Measurements from ENCODE around the gene MACROD1. TPM values are rescaled to one million over a fixed set of nuclear protein-coding genes. Genes with fewer than 3 reads are reported as not detected.

Gene MACROD1
- total and polyA plus RNA-seq, 2 of the 13 experiments (the other 11 are each of a cell fraction or from before 2014, with no cell fraction given) = 23.1 to 34.5 TPM

GRCh38 chr11:64029773-64030172, 136.1 kb downstream of the MACROD1 start (continued):
- TF ChIP-seq ZSCAN5A (CRISPR knock-in tag; IDR thresholded peaks at IDR 0.05; ENCODE audit: borderline replicate concordance) (no peak), ZNF335 (CRISPR knock-in tag; IDR thresholded peaks at IDR 0.05) (no peak), MZF1 (CRISPR knock-in tag; IDR thresholded peaks at IDR 0.05; ENCODE audit: borderline replicate concordance) (no peak), PLRG1 (conservative IDR thresholded peaks at IDR 0.05) (no peak), SPEN (CRISPR knock-in tag; IDR thresholded peaks at IDR 0.05; ENCODE audit: low read depth) (no peak), ZNF230 (CRISPR knock-in tag; IDR thresholded peaks at IDR 0.05) (no peak)

- Histone ChIP-seq H3K9me3 (ENCODE audit: low read length) (no peaks in the 10 kb centered on the region), H3K36me3 (replicated peaks in 1 of 2; ENCODE audit: control insufficient read depth in 1 of 2, insufficient read depth in 2 of 2, low read length in 2 of 2) (no peaks in the 10 kb centered on the region), H2AFZ (ENCODE audit: low read length) (no peak overlapping the region), H3K9ac (ENCODE audit: insufficient read depth, low read depth, low read length) (no peak overlapping the region), H3K4me3 (replicated peaks in 1 of 3; ENCODE audit: insufficient read depth in 1 of 3, low read depth in 2 of 3, low read length in 3 of 3) (no peak overlapping the region), H3K4me2 (ENCODE audit: low read depth, low read length) (no peak overlapping the region), H4K20me1 (ENCODE audit: insufficient read depth, low read length) (peaks cover 28% of the 10 kb centered on the region; the same call in 1 of the 2 replicates), H3K27ac (ENCODE audit: extremely low read length, insufficient read depth, low read length) (no peak overlapping the region), H3K4me1 (ENCODE audit: insufficient read depth, low read length) (no peaks in the 10 kb centered on the region), H3K27me3 (ENCODE audit: control insufficient read depth in 1 of 2, insufficient read depth in 2 of 2, low read length in 2 of 2) (peaks cover 7 to 8% of the 10 kb centered on the region in 2 experiments; a peak in 3 of 5 replicates), H3K79me2 (ENCODE audit: insufficient read depth, low read length) (no peaks in the 10 kb centered on the region)
- peak; percentile 30 for ATAC-seq
- ChIA-PET CTCF (ENCODE audit: low intra/inter-chr PET ratio, low total read pairs) (no interaction called here), POLR2A (interaction anchor here (1.8 kb wide), 1 partner anchor 21 kb away, joined by 4 read pairs; no protein-coding TSS in a partner anchor)
- no peak for FAIRE-seq
- intact Hi-C loops (cut with micrococcal nuclease; ENCODE audit: unreplicated experiment) (no loop called here), in situ Hi-C loops (cut with HindIII; ENCODE audit: extremely low pct_ligation_motif_present, low pct_unique_long_range_greater_than_20kb) (no loop called here)
- WGBS (ENCODE audit: low lambda C conversion rate) = 27% methylated on average over 15 of the region's 22 CpGs
- no peak for DNase-seq (ENCODE audit: low spot score)
- BruUV-seq (replicated peaks) = no TSS peak
- TF ChIP-seq RFX3 (CRISPR knock-in tag; IDR thresholded peaks at IDR 0.05) (peak; percentile 33; the same call in 1 of the 2 replicates), POGZ (CRISPR knock-in tag; IDR thresholded peaks at IDR 0.05) (no peak), YEATS2 (CRISPR knock-in tag; IDR thresholded peaks at IDR 0.05; ENCODE audit: borderline replicate concordance) (no peak), PCBP1 (IDR thresholded peaks at IDR 0.05; ENCODE audit: borderline replicate concordance, low read depth, low read length) (0 out of 2 replicates have a peak, but pooled peaks have one; percentile 41), ZBTB40 (IDR thresholded peaks at IDR 0.05) (no peak), ZBTB40 (CRISPR knock-in tag; IDR thresholded peaks at IDR 0.05) (no peak), ZNF263 (CRISPR knock-in tag; IDR thresholded peaks at IDR 0.05) (peak; percentile 93; the same call in 1 of the 2 replicates)
Measured at GRCh38 chr11:64028398-64029115, 137.4 kb downstream of the MACROD1 start.

Data from HepG2 (cell line).